Right renal cortex interstitium (tissue), 3 donors: ENCODE measurements around the gene CD48. TPM values are rescaled to one million over a fixed set of nuclear protein-coding genes. Genes with fewer than 3 reads are reported as not detected.

Experiments
- DNase-seq, 3 donors: peaks; one replicate each; pipeline ENCODE4 v3.0.0-alpha.2; 2013; ENCODE audit warnings: low read depth in 3 of 3, low spot score in 2 of 3
- polyA plus RNA-seq, 3 donors: library from polyadenylated mRNA; unstranded; fragments of 120-200 nt; gene quantifications; one replicate each; pipeline ENCODE4 v1.2.1, GENCODE V29; 2013; ENCODE audit not compliant: insufficient read length in 3 of 3

Gene CD48
- polyA plus RNA-seq, 3 donors, result 2.0 to 2.3 (median 2.2) TPM

DNA sequence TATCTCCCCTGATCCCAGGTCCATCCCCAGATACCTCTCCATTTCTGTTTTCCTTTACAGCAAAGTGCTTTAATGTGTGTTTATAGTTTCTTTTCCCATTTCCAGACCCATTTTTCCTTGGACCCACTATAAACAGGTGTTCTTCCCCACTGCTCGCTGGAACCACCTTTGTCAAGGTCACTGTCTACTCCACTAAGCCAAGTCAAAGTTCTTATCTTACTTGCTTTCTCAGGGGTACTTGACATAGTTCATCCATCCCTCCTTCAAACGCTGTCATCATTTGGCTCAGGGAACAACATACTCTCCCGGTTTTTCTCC, 73.1 kb downstream of the CD48 start:
- DNase-seq, result no peak

DNA sequence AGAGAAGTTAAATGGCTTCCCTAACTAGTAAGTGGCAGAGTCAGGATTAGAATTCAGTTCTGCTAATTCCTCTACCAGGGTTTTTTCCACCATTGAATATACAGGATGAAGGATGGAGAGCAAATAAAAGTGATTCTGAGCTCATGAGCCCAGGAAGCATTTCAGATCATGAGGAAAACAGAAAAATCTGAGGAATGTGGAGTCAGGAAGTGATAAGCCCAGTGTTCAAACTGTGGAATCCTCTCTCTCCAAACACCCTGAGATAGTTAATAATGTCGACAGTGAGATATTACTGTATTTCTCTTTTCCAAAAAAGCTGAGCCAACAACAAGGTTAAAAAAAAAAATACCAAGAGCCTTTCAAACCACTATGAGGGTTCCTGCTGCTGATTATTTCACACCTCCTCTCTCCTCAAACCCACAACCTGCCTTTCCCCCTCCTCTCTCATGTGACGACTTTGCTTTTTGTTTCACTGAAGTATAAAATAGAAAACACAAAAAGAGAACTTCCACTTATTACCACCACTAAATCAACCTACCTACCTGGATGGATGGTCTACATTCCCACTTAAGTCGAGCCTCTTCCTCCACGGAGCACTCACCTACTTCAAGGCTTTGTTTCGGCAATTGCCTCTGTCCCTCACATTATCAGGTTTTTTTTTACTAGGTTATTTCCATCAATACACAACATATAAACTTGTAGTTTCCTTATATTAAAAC, 73.6 kb downstream of the CD48 start:
- DNase-seq, result no peak

DNA sequence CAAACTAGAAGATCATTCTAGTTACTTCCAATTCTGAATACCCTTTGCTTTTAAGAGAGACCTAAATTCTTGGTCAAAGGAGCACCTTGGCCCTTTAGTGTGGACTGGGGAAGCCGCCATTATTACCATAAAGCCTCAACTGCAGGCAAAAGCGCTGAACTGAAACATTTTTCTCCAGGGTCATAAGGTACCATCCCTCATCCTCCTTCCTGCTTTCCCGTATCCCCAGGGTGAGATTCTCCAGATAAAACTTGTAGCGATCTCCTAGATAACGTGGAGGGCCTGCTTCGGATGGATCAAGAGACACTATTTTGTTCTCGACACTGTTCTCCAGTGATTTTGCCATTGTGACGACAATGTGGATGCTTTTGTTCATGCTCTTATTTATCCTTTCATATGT, 74.6 kb downstream of the CD48 start:
- no peak for DNase-seq

DNA sequence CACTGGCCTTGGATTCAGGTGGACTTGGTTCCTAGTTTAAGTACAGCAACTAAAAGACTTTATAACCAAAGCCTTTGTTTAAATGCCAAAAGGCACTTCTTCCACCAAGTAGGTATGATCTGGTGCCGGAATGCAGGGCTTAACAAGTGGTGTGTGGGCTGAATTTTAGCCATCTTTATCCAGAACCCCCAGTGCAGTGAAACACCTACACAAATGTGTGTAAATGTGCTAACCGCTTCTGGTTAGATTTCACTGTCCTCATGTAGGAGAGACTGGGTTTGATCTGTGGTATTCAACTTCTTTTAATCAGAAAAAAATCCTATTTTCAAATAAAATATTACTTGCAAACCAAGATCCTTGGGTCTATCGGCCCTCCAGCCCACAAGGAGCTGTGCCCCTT, 75.1 kb downstream of the CD48 start:
- no peak for DNase-seq

DNA sequence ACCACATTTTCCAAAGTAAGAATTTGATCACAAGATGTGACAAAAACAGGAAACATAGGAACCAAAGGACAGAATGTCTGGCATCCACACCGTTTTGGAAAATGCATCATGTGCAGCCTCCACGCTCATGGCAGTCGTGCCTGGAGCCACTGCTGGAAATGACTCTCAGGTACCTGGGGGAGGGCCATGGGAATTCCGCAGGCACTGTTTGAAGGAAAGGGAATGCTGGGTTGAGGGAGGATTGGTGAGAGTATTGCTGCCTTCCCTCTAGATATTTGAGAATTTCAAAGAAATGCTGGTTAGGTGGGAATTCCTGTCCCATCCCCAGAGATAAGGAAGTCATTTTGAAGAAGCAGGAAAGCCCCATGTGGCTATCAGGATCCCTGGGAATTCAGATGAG, 75.5 kb downstream of the CD48 start:
- no peak for DNase-seq

DNA sequence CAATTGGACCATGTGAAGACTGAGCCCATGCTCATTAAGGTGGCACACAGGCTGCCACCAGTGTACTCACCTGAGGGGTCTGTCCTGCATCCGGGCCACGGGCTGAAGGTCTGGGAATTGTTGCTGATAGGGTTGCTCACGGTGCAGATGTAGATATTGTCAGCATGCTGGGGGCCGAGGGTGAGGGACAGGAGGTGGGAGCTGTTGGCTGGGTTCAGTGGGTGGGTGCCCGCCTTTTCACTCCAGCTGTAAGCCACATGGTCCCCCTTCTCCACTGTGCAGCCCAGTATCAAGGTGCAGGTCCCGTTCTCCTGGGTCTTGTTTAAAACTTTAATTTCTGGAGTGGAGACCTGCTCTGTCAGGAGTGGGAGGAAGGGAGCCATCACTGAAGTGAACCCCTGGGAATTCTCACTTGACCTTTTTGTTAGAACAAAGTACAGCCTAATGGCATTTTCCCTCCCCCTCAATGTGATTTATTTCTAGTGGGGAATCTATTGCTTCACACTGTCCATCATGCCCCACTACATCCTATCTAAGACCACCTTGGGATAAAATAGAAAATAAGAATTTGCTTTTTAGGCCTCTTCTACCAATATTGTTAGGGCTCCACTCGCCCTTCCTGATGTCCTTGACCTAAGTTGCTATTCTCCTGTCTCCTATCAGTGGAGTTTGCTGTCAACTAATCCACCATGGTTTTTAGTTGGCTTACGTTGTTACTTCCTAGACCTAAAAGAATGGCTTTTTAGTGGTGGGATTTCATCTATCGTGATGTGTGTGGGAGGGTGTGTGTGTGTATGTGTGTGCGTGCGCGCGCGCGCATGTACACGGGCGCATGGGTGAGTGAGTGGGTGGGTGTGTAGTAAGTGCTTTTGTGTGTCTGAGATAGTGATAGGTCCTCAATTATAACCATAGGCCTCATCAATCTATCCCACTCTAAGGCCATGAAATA, 76.8 kb downstream of the CD48 start:
- DNase-seq, result no peak

DNA sequence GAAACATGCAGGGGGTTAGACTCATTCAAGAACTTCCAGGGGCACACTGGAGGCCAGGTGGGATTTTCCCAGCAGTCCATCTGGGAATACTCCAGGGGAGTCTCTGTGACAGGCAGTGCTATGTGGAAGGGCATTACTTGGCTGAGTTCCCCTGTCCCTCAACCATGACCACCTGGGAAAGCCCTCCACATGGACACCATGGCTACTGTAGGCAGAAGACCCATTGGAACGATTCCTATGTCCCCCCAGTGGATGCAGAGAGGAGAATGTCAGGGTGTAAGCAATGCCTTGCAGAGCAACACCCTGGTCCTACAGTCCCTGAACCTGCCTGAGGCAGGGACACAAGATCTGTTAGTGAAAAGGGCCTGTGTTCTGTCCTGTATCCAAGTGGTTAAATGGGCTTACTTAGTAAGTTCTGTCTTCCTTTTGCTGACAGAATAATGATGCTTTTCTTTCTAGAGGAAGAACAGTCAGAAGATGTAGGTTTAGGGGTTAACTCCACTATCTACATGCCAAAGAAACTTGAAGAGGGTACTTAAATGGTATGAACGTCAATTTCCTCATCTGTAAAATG, 78.2 kb downstream of the CD48 start:
- DNase-seq, result no peak

DNA sequence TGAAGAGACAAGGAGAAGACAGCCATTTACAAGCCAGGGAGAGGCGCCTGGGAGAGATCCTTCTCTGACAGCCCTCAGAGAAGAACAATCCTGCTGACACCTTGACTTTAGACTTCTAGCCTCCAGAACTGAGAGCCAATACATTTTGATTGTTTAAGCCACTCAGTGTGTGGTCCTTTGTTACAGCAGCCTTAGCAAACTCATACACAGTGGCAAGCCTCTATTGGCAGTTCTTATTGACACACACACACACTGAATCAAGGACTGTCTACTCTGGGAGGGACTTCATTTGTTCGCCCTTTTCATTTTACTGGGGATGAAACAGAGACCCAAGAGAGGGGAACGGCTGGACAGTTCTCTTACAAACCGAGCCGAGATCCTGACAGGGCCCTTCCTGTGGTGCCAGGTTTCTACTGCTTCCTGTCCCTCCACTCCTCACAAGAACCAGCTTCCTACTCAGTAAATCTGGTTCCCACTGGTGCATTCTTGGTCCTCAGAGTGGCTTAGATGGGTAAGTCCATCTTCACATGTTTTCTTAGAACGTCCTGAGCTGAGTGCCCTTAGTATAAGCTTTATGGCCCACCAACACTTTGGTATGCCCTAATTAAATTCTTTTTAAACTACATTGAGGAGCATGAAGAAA, 79.5 kb downstream of the CD48 start:
- DNase-seq, result no peak

DNA sequence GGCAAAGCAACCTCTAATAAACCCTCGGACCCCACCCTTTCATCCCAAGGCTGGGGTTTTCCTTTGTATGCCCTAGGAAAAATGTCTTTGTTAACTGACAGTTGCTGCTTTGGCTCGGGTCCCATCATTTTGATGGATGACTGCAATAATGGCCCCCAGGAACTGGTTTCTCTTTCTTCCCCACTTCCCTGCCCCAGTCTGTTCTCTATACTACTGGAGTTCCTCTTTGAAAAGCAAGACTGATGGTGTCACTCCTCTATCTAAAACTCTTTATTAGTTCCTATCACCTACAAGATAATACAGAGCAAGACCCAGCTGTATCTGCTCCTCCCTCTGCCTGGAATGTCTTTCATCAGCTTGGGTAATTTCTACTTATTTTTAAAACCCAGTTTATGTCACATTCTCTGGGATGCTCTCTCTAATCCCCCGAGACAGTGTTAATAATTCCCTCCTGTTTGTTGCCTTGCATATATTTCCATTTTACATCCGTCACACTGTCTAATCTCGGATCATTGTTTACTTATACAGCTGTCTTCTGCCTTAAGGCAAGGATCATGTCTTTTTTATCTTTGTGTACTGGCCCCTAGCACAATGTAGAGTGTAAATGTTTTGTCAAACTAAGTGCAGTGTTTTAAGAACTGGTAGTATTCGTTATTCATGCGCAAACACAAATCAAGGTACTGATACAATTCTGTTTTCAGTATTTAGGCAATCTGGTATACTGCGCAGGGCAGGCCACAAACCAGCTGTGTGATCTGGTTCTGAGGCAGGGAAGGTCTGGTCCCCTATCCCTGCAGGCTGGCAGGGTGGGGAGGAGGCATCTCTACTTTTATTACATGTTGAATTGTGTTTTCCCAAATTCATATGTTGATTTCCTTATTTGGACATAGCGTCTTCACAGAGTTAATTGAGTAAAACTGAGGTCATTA, 80.8 kb downstream of the CD48 start:
- no peak for DNase-seq

DNA sequence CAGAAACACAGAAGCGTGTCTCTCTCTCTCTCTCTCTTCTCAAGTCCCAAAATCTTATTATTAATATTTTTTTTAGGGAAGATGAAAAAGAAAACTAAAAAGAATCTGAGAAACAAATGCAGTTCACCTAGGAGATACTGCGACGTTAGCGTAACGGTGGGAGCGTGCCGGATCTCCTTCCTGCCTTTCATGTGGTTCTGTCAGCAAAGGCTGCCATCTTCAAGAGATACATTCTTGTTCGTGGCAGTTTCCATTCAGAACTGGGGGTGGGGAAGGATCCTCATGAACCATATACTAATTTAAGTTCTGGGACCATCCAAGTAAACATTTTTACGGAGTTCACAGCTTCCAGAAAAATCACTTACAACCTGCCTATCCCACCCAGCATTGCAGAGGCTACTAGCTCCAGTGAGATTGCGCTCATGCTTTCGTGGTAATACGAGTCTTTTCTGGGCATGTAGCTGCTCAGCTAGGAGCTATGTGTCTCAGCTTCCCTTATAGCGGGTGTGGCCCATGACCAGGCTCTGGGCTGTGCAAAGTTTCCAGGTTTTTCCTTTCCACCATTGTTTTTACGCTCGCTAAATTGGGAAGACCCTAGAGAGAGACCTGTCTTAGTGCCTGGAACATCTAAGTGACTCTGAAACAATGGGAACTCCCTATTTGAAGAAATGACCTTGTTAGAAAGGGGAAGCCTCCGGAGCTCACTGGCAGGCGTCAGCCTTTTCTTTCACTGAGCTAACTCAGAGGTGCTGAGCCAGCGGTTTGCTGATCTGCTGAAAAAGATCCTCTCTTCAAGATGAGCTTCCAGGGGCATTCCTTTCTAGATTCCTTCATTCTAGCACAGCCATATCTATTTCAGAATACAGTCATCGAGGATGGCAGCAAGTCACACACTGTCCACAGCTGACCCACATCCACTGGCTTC, 82.1 kb downstream of the CD48 start:
- no peak for DNase-seq

GRCh38 chr1:160628799-160629263, 82.8 kb downstream of the CD48 start:
- DNase-seq, result no peak

Other genes with a start within 250 kb of the CD48 start
- under 1 TPM; 0.06 to 0.21 (median 0.14) TPM for gene SLAMF6, start 188.6 kb downstream of the CD48 start, polyA plus RNA-seq
- 1 to 10 TPM in 2 of 3 donors, under 1 TPM in 1; 0.98 to 1.9 (median 1.2) TPM for gene CD84, start 132.3 kb downstream of the CD48 start, polyA plus RNA-seq
- gene SLAMF1, start 64.8 kb downstream of the CD48 start, polyA plus RNA-seq, result under 1 TPM; 0.10 to 0.13 (median 0.11) TPM
- under 1 TPM; 0.24 to 0.52 (median 0.28) TPM for gene SLAMF7, start 27.4 kb upstream of the CD48 start, polyA plus RNA-seq
- under 1 TPM; 0.06 to 0.22 (median 0.10) TPM for gene LY9, start 84.4 kb upstream of the CD48 start, polyA plus RNA-seq
- under 1 TPM; 0.16 to 0.40 (median 0.29) TPM for gene CD244, start 151.1 kb upstream of the CD48 start, polyA plus RNA-seq
- 1 to 10 TPM; 1.0 to 2.8 (median 1.2) TPM for gene ITLN1, start 173.4 kb upstream of the CD48 start, polyA plus RNA-seq
- under 1 TPM in 1 of 3 donors, not detected in 2; 0.47 TPM for gene ITLN2, start 243.0 kb upstream of the CD48 start, polyA plus RNA-seq